GM18526 (cell line): ENCODE measurements around the gene TMEM94.

Experiments used
- POLR2A ChIP-seq: IDR thresholded peaks from 3 replicates; pipeline ENCODE4 v1.6.1; 2011; ENCODE audit not compliant: insufficient read length; ENCODE audit errors: extremely low read depth

Gene TMEM94

GRCh38 chr17:75456417-75457046 lies at the start of gene TMEM94:
Gene TMEM94 (plus strand): TSS chr17:75456635. CDS start chr17:75471906, 15,271 bp downstream.
- peak; percentile 61 for TF ChIP-seq POLR2A

GRCh38 chr17:75407655-75408352 lies 48.6 kb upstream of the TMEM94 start:
- TF ChIP-seq POLR2A: no peak

- TF ChIP-seq POLR2A: no peak
These were observed 46.3 kb upstream of the TMEM94 start for GRCh38 chr17:75410141-75410540.

GRCh38 chr17:75411328-75412067 lies 44.9 kb upstream of the TMEM94 start:
- TF ChIP-seq POLR2A: no peak

GRCh38 chr17:75412455-75413317 lies 43.7 kb upstream of the TMEM94 start:
- no peak for TF ChIP-seq POLR2A

- no peak for TF ChIP-seq POLR2A
These were observed 41.9 kb upstream of the TMEM94 start for GRCh38 chr17:75414488-75414887.

GRCh38 chr17:75416006-75416405 lies 40.4 kb upstream of the TMEM94 start:
- TF ChIP-seq POLR2A: no peak

GRCh38 chr17:75417054-75417580 lies 39.3 kb upstream of the TMEM94 start:
- no peak for TF ChIP-seq POLR2A

- TF ChIP-seq POLR2A: no peak
These were observed 37.9 kb upstream of the TMEM94 start for GRCh38 chr17:75418531-75418930.

- TF ChIP-seq POLR2A: no peak
These were observed 27.6 kb upstream of the TMEM94 start for GRCh38 chr17:75428543-75429469.

GRCh38 chr17:75430159-75430974 lies 26.1 kb upstream of the TMEM94 start:
- no peak for TF ChIP-seq POLR2A

- TF ChIP-seq POLR2A: no peak
These were observed 23.1 kb upstream of the TMEM94 start for GRCh38 chr17:75433218-75433783.

GRCh38 chr17:75439287-75439686 lies 17.1 kb upstream of the TMEM94 start:
- TF ChIP-seq POLR2A: no peak
